ENCODE results near the gene NEK6. TPM values are rescaled to one million over a fixed set of nuclear protein-coding genes. Genes with fewer than 3 reads are reported as not detected.

The NEK6 gene
- total RNA-seq, 1 donor from 2014 or later, result 11.0 TPM

GRCh38 chr9:124388275-124389048 lies 130.7 kb downstream of the NEK6 start:
- DNase-seq (ENCODE audit: low spot score in 2 of 2) (no peak), FAIRE-seq (no peak)

- DNase-seq (ENCODE audit: low spot score in 2 of 2) (no peak), FAIRE-seq (no peak)
These were observed 131.6 kb downstream of the NEK6 start for GRCh38 chr9:124389146-124389939.

- FAIRE-seq, result no peak
- DNase-seq (ENCODE audit: low spot score in 2 of 2), result no peak
These were observed 133.3 kb downstream of the NEK6 start for GRCh38 chr9:124390794-124391658.

GRCh38 chr9:124392254-124392870 lies 134.6 kb downstream of the NEK6 start:
- no peak for FAIRE-seq
- DNase-seq (ENCODE audit: low spot score in 2 of 2), result no peak

GRCh38 chr9:124392871-124393460 lies 135.2 kb downstream of the NEK6 start:
- no peak for FAIRE-seq

GRCh38 chr9:124394167-124394566 lies 136.4 kb downstream of the NEK6 start:
- FAIRE-seq (no peak), DNase-seq (ENCODE audit: low spot score in 2 of 2) (no peak)

More at GRCh38 chr9:124392871-124393460, 135.2 kb downstream of the NEK6 start:
- DNase-seq (ENCODE audit: low spot score in 2 of 2), result peak; percentile 27 to 55

- no peak for FAIRE-seq
- no peak for DNase-seq (ENCODE audit: low spot score in 2 of 2)
These were observed 136.8 kb downstream of the NEK6 start for GRCh38 chr9:124394596-124394995.

GRCh38 chr9:124395826-124396225 lies 138.1 kb downstream of the NEK6 start:
- FAIRE-seq (no peak), DNase-seq (ENCODE audit: low spot score in 2 of 2) (no peak)

- DNase-seq (ENCODE audit: low spot score in 2 of 2) (no peak), FAIRE-seq (no peak)
These were observed 140.6 kb downstream of the NEK6 start for GRCh38 chr9:124398191-124398935.

- FAIRE-seq (no peak), DNase-seq (ENCODE audit: low spot score in 2 of 2) (no peak)
These were observed 141.7 kb downstream of the NEK6 start for GRCh38 chr9:124399323-124399967.

GRCh38 chr9:124399968-124400940 lies 142.5 kb downstream of the NEK6 start:
- DNase-seq (ENCODE audit: low spot score in 2 of 2) (no peak), FAIRE-seq (no peak)

Other genes with a start within 250 kb of the NEK6 start
- gene LHX2, start 246.2 kb upstream of the NEK6 start, total RNA-seq, result 73.0 TPM
- gene PSMB7, start 157.5 kb downstream of the NEK6 start, total RNA-seq, result 181 TPM
- not detected for gene ADGRD2, start 192.5 kb downstream of the NEK6 start, total RNA-seq
- gene NR5A1, start 249.4 kb downstream of the NEK6 start, total RNA-seq, result not detected